GM18870 (cell line): ENCODE results near the gene OR10A6.

ENCODE experiments used
- ATAC-seq: cut with Tn5 transposase; IDR thresholded peaks from one replicate; pipeline ENCODE4 v1.9.1; 2021; ENCODE audit warnings: moderate library complexity; ENCODE audit not compliant: unreplicated experiment

OR10A6 gene, protein sequence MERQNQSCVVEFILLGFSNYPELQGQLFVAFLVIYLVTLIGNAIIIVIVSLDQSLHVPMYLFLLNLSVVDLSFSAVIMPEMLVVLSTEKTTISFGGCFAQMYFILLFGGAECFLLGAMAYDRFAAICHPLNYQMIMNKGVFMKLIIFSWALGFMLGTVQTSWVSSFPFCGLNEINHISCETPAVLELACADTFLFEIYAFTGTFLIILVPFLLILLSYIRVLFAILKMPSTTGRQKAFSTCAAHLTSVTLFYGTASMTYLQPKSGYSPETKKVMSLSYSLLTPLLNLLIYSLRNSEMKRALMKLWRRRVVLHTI

GRCh38 chr11:7931168-7931567 is at the start of gene OR10A6:
Gene OR10A6, minus strand, starts transcription at chr11:7931268. Its CDS starts 2,606 bp downstream, at chr11:7928662.
- ATAC-seq: no peak

DNA sequence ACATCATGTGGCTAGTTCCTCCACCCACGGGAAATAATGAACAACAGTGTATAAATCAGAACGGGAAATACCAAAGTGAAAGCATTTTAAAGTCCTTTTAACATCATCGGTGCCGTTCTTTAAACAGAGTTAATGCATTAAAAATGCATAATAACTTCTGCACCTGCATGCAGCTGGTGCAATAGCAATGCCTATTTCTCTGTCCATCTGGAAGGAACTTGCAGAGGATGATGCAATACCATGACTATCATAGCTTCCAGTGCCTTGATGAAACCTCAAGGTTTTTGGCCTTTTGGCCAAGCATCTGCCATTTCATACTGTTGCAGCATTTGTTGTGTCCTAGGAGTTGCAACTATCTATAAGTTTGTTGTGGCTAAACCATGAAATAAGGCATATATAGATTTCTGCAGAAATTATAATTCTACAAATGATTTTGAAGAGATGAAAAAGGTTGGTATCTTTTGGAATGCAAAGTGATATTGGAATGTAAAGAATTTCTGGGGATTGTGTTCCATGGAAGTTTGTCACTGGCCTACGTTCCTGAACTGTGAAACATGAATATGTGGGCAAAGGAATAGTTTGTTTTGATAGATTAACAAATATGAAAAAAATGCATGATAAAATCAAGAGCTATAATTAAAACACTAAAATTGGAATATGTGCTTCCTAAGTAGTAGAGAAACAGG is 46.3 kb upstream of the OR10A6 start:
- no peak for ATAC-seq

GRCh38 chr11:7974668-7975067 is 43.6 kb upstream of the OR10A6 start:
- no peak for ATAC-seq

DNA sequence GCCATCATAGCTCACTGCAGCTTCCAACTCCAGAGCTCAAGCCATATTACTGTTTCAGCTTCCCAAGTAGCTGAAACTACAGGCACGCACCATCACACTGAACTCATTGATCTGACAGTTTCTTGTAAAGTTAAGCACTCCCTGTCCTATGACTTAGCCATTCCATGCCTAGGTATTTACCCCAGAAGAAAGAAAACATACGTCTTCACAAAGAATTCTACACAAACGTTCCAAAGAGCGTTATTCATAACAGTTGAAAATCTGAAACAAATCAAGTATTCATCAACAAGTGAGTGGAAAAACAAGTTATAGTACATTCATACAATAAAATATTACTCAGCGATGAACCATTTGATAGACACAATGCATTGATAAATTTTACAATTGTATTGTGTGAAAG is 41.9 kb upstream of the OR10A6 start:
- no peak for ATAC-seq

- no peak for ATAC-seq
Observed at GRCh38 chr11:7971846-7972245, 40.8 kb upstream of the OR10A6 start.

- ATAC-seq: no peak
Observed at GRCh38 chr11:7969756-7970646, 38.9 kb upstream of the OR10A6 start.

DNA sequence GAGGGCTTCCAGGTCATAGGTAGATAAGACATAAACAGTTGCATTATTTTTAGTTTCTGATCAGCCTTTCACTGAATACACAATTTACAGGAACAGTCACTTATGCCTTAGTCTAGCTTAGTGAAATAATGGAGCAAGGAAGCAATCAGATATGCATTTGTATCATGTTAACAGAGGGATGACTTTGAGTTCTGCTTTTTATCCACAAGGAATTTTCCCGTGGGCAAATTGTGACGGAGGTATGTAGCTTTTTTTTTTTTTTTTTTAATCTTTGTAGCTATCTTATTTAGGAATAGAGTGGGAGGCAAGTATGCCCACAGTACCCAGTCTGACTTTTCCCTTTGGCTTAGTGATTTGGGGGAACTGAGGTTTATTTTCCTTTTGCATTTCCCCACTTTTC is 37.6 kb upstream of the OR10A6 start:
- no peak for ATAC-seq

DNA sequence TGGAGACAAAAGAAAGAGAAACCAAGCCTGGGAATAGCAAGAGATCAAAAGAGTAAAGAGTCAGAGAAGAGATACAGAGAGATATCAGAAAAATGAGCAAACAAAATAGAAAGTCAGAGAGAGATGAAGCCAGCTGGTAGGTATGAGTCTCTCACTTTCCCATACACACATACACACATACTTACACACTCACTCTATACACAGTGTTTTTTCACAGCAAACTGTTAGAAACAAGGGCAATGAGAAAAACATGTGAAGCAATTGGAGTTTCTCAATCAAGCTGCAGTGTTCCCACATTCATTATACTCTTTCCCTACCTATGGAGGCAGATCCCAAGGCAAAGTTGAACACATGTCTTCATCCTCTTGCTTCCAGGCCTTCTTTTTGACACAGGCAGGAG is 36.8 kb upstream of the OR10A6 start:
- ATAC-seq: no peak

- no peak for ATAC-seq
Observed at GRCh38 chr11:7967097-7967496, 36.0 kb upstream of the OR10A6 start.

- ATAC-seq: no peak
Observed at GRCh38 chr11:7965386-7965785, 34.3 kb upstream of the OR10A6 start, which contains the start of gene NLRP10. Gene NLRP10, minus strand, starts transcription at chr11:7965447. Its CDS starts 1,952 bp downstream, at chr11:7963495.

GRCh38 chr11:7964873-7965272 is 33.8 kb upstream of the OR10A6 start:
- ATAC-seq: no peak

- ATAC-seq: no peak
Observed at GRCh38 chr11:7964261-7964660, 33.2 kb upstream of the OR10A6 start.

DNA sequence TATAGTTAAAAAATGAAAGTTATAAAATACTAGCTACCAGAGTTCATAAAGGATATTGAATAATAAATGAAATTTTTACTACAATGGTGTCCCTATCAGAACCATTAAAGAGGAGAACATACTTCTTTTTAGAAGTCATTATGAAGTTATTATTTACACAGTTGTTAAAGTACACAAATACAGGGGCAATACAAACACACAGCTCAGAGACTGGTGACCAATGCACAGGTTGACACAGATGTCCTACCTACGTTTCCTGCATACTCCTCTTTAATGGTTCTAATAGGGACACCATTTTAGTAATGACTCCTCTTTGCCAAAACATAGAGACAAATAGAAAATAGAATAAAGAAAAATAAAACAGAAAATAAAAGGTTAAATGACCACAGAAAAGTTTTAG is 24.1 kb upstream of the OR10A6 start:
- ATAC-seq: no peak

DNA sequence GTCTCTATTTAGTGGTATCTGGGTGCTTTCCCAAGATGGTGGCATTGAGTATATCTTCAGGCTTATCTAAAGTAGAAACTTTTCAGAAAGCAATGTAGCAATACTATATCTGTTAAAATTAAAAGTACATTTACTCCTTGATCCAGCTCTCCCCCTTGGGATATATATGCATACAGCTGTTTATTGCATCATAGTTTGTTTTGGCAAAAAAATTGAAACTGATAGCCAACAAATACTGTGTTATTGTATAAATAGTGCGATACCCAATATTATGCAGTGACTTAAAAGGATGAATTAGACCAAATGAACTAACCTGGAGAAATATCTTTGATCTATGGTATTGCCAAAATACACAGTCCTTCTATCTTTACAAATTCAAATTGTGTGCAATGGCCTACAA is 18.9 kb upstream of the OR10A6 start:
- no peak for ATAC-seq

DNA sequence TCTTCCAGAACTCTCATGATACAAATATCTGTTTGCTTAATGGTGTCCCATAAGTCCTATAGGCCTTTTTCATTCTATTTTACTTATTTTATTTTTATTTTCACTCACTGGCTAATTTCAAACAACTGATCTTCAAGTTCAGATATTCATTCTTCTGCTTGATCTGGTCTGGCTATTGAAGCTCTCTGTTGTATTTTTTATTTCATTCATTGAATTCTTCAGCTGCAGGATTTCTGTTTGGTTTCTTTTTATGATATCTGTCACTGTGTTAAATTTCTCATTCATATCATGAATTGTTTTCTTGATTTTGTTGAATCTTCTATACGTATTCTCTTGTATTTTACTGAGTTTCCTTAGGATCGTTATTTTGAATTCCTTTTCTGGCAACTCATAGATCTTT is 13.1 kb upstream of the OR10A6 start:
- no peak for ATAC-seq

DNA sequence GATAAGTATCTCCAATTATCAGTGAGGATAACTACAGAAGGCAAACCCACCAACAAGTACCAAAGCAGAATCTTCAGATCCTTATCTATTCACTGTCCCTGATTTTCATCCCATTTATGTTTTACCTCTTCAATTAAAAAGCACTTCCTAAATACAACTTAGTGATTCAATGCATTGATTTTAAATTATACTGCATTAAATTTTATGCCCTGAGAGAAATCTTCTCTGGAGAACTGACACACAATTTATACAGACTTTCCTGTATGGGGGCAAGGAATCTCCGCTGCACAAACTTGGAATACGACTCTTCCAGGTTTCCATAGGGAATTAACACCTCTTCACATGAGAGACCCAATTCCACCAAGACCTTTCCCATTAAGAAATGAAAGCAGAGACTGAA is 10.5 kb upstream of the OR10A6 start, which contains the start of gene OR10A3:
OR10A3 (minus strand) TSS at position 101 of the 400 bp plus-strand sequence. CDS start 2,188 bp downstream, outside the sequence.
- ATAC-seq: no peak

DNA sequence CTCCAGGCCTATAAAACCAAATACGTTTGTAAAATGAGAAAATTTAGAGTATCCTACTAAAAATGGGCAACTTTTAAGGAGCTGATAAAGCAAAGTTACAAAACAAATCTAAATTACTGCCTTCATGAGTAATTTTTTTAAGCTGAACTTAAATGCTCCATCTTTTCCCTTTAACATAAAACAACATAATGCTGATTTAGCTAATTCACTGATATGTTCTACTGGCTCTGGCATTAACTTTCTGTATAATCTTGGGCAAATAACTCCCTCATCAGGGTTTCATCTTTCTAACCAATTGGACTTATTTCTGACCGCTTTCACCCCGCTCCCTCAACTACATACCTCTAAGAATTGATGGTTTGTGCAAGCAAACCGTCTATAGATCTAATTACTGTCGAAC is 10.1 kb upstream of the OR10A6 start:
- no peak for ATAC-seq

DNA sequence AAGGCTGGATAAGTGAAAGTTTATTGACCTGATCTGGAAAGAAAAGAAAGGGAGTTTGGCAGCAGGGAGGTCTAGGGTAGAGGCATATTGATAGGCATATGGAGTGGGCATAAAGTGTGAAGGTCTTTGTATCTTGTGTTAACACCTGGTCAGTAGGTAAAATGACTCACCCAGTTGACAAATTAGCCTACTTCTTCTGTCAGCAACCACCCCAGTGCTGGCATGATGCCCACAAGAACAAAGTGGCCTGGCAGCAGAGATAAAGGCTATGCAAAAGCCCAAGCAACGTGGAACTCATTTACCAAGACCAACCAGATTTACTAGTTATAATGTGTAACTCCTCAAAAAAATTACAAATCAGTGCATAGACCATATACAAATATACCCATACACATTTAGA is 5.5 kb upstream of the OR10A6 start:
- no peak for ATAC-seq

DNA sequence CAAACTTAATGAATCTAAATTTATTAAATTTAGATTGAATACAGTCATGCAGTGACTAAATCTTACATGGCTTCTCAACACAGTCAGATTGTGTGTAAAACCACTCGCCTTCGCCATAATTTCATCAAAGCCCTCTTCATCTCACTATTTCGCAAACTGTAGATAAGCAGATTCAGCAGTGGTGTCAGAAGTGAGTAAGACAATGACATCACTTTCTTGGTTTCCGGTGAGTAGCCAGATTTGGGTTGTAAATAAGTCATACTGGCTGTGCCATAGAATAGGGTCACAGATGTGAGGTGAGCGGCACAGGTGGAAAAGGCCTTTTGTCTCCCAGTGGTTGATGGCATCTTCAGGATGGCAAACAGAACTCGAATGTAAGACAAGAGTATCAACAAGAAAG is 3.4 kb downstream of the OR10A6 start:
- ATAC-seq: no peak

DNA sequence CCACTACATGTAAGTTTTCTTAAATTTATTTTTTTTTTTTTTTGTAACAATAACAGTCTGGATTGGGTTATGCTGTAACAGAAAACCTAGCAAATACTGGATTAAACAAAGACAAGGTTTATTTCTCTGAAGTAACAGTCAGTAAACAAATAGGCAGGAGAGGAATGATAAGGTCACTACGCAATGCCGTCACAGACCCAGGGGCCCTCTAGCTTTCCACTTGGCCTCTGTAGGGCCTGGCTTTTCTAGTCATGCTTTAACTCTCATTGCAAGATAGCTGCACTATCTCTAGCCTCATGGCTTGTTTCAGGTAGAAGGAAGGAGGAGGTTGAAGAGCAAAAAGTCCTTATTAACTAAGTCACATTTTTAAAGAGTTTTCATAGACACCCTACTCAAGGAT is 6.5 kb downstream of the OR10A6 start:
- ATAC-seq: no peak

DNA sequence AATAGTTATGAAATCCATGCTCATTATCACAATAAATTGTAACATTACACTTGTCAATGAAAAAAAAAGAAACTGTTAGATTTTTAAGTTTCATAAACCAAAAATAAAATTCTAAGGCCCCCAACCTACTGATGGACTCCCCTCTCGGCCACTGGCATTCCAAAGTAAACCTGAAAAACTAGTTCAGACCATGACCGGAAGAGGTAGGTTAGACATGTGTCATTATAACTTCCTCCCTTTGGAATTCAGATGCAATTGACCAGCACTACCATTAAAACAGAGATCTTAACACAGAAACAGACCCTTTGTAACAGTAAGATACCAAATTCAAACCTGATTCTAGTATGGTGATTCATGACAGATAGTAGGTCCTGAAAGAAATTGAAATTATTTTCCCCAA is 12.9 kb downstream of the OR10A6 start:
- no peak for ATAC-seq
